Neural progenitor cell (in vitro differentiated cells): ENCODE results near the gene CAMK1D. TPM values are rescaled to one million over a fixed set of nuclear protein-coding genes. Genes with fewer than 3 reads are reported as not detected.

ENCODE experiments used
- DNase-seq: peaks from one replicate; pipeline ENCODE4 v3.0.0-alpha.2; 2016; ENCODE audit warnings: low spot score
- H2AFZ ChIP-seq: fragments of 200-600 bp; sonication (generic); replicated peaks from 2 replicates; pipeline ENCODE4 v1.6.1; 2016; ENCODE audit warnings: antibody characterized with exemption
- H3F3A ChIP-seq: fragments of 200-600 bp; sonication (generic); 2 replicates; pipeline ENCODE4 v1.6.1; 2016; ENCODE audit warnings: antibody characterized with exemption, low read depth
- H3K27ac ChIP-seq: fragments of 200-600 bp; sonication (generic); 2 replicates; pipeline ENCODE4 v1.5.1; 2016; ENCODE audit warnings: mild to moderate bottlenecking
- H3K27me3 ChIP-seq: fragments of 200-600 bp; sonication (generic); 2 replicates; pipeline ENCODE4 v1.6.1; 2016; ENCODE audit warnings: mild to moderate bottlenecking, moderate library complexity
- H3K36me3 ChIP-seq: fragments of 200-600 bp; sonication (generic); 2 replicates; pipeline ENCODE4 v1.5.1; 2016
- H3K4me1 ChIP-seq: fragments of 200-600 bp; sonication (generic); 2 replicates; pipeline ENCODE4 v1.6.1; 2016; ENCODE audit warnings: mixed run types
- H3K4me2 ChIP-seq: fragments of 200-600 bp; sonication (generic); 2 replicates; pipeline ENCODE4 v1.6.1; 2016
- H3K4me3 ChIP-seq: fragments of 200-600 bp; sonication (generic); 2 replicates; pipeline ENCODE4 v1.5.1; 2016
- H3K79me2 ChIP-seq: fragments of 200-600 bp; sonication (generic); 2 replicates; pipeline ENCODE4 v1.6.1; 2016; ENCODE audit warnings: low read depth
- H3K9ac ChIP-seq: fragments of 200-600 bp; sonication (generic); 2 replicates; pipeline ENCODE4 v1.6.1; 2016
- H3K9me3 ChIP-seq: fragments of 200-600 bp; sonication (generic); 2 replicates; pipeline ENCODE4 v1.5.1; 2016; ENCODE audit warnings: low read depth
- H4K20me1 ChIP-seq: fragments of 200-600 bp; sonication (generic); 2 replicates; pipeline ENCODE4 v1.6.1; 2016; ENCODE audit warnings: low read depth
- H3K27ac Mint-ChIP-seq: 3 replicates; pipeline ENCODE4 v1.8.0; 2021; ENCODE audit warnings: mixed read lengths
- H3K27me3 Mint-ChIP-seq: 2 replicates; pipeline ENCODE4 v1.8.0; 2022; ENCODE audit warnings: low read depth, mild to moderate bottlenecking, inconsistent platforms, moderate library complexity, mixed read lengths; ENCODE audit not compliant: insufficient read depth
- H3K36me3 Mint-ChIP-seq: 3 replicates; pipeline ENCODE4 v1.8.0; 2021; ENCODE audit warnings: mixed read lengths
- H3K4me1 Mint-ChIP-seq: 3 replicates; pipeline ENCODE4 v1.8.0; 2021; ENCODE audit warnings: mixed read lengths
- H3K4me3 Mint-ChIP-seq: 3 replicates; pipeline ENCODE4 v1.8.0; 2021; ENCODE audit warnings: mild to moderate bottlenecking, moderate library complexity, mixed read lengths
- H3K9me3 Mint-ChIP-seq: 3 replicates; pipeline ENCODE4 v1.8.0; 2020; ENCODE audit warnings: mixed read lengths
- EZH2 ChIP-seq: fragments of 200-600 bp; sonication (generic); IDR thresholded peaks from 2 replicates; pipeline ENCODE4 v1.6.1; 2017; ENCODE audit warnings: antibody characterized with exemption, mild to moderate bottlenecking, moderate library complexity
- EZH2phosphoT487 ChIP-seq: fragments of 200-600 bp; sonication (generic); IDR thresholded peaks from 2 replicates; pipeline ENCODE4 v1.6.1; 2017; ENCODE audit warnings: antibody characterized with exemption
- total RNA-seq: library from RNA; depleted of rRNA; stranded (reverse); fragments of >200 nt; gene quantifications from 2 replicates; pipeline ENCODE4 v1.2.3, GENCODE V29; 2015; ENCODE audit warnings: low replicate concordance
- TF ChIP-seq, protein P1 (sequence below): fragments of 200-600 bp; sonication (generic); IDR thresholded peaks from 2 replicates; pipeline ENCODE4 v1.5.1; 2017; ENCODE audit warnings: antibody characterized with exemption, mild to moderate bottlenecking

CAMK1D gene
- total RNA-seq, 1 donor from 2014 or later: 7.6 TPM

DNA sequence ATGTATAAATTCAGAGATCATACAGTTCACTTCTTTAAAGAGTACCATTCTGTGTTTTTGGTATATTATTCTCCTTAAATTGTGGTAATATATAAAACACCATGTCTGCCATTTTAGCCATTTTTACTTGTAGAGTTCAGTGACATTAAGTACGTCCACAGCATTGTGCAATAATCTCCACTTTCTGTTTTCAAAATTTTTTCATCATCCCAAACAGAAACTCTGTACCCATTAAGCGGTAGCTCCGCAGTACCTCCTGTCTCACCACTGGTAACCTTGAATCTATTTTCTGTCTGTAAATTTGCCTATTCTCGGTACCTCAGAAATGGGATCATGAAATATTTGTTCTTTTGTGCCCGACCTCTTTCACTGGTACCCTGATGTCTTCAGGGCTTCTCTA, 60.3 kb downstream of the CAMK1D start:
- peaks cover 5% of the 10 kb centered on the region for H3F3A ChIP-seq
- peaks cover 4% of the 10 kb centered on the region for H3K4me1 Mint-ChIP-seq
- TF ChIP-seq EZH2phosphoT487 (no peak), EZH2 (no peak)
- TF ChIP-seq, protein P1, sequence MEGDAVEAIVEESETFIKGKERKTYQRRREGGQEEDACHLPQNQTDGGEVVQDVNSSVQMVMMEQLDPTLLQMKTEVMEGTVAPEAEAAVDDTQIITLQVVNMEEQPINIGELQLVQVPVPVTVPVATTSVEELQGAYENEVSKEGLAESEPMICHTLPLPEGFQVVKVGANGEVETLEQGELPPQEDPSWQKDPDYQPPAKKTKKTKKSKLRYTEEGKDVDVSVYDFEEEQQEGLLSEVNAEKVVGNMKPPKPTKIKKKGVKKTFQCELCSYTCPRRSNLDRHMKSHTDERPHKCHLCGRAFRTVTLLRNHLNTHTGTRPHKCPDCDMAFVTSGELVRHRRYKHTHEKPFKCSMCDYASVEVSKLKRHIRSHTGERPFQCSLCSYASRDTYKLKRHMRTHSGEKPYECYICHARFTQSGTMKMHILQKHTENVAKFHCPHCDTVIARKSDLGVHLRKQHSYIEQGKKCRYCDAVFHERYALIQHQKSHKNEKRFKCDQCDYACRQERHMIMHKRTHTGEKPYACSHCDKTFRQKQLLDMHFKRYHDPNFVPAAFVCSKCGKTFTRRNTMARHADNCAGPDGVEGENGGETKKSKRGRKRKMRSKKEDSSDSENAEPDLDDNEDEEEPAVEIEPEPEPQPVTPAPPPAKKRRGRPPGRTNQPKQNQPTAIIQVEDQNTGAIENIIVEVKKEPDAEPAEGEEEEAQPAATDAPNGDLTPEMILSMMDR: no peak
- H3K4me2 ChIP-seq: no peak overlapping the region
- H3K4me3 Mint-ChIP-seq: no peak overlapping the region
- H3K36me3 ChIP-seq: no peaks in the 10 kb centered on the region
- no peaks in the 10 kb centered on the region for H3K27me3 ChIP-seq
- DNase-seq: no peak
- no peak overlapping the region for H3K27ac ChIP-seq
- no peak overlapping the region for H2AFZ ChIP-seq
- H3K27me3 Mint-ChIP-seq: peaks cover 3% of the 10 kb centered on the region
- no peaks in the 10 kb centered on the region for H4K20me1 ChIP-seq
- H3K36me3 Mint-ChIP-seq: peaks cover 6% of the 10 kb centered on the region
- no peak overlapping the region for H3K27ac Mint-ChIP-seq
- H3K4me1 ChIP-seq: no peaks in the 10 kb centered on the region
- H3K9me3 Mint-ChIP-seq: peaks cover 6% of the 10 kb centered on the region
- H3K9ac ChIP-seq: no peak overlapping the region
- no peaks in the 10 kb centered on the region for H3K9me3 ChIP-seq
- no peak overlapping the region for H3K4me3 ChIP-seq
- no peaks in the 10 kb centered on the region for H3K79me2 ChIP-seq

- Histone ChIP-seq H3K9me3 (no peaks in the 10 kb centered on the region), H3K79me2 (no peaks in the 10 kb centered on the region), H3K4me3 (no peak overlapping the region), H3K9ac (no peak overlapping the region), H3K27ac (no peak overlapping the region), H2AFZ (no peak overlapping the region), H4K20me1 (no peaks in the 10 kb centered on the region), H3K4me1 (no peaks in the 10 kb centered on the region), H3F3A (no peaks in the 10 kb centered on the region), H3K27me3 (no peaks in the 10 kb centered on the region), H3K36me3 (no peaks in the 10 kb centered on the region), H3K4me2 (no peak overlapping the region)
- no peak overlapping the region for H3K4me3 Mint-ChIP-seq
- H3K4me1 Mint-ChIP-seq: no peaks in the 10 kb centered on the region
- no peaks in the 10 kb centered on the region for H3K27me3 Mint-ChIP-seq
- H3K36me3 Mint-ChIP-seq: peaks cover 2% of the 10 kb centered on the region
- TF ChIP-seq EZH2phosphoT487 (no peak), EZH2 (no peak)
- TF ChIP-seq, protein P1: no peak
- no peak overlapping the region for H3K27ac Mint-ChIP-seq
- DNase-seq: no peak
- peaks cover 3% of the 10 kb centered on the region for H3K9me3 Mint-ChIP-seq
Observed at GRCh38 chr10:12412666-12413368, 63.5 kb downstream of the CAMK1D start.

DNA sequence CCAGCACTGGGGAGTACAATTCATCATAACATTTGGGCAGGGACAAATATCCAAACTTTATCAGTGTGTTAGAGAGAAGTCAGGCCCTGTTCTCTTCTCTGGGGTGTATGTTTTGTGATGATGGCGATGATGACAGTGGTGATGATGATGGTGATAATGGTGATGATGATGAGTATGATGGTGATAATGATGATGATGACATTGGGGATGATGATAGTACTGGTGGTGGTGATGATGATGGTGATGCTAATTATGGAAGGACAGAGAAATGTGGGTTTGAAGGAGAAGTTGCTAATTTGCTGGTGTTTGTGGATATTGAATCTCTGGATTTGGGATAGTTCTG, 64.0 kb downstream of the CAMK1D start:
- Mint-ChIP-seq H3K4me1 (no peaks in the 10 kb centered on the region), H3K27me3 (no peaks in the 10 kb centered on the region), H3K4me3 (no peak overlapping the region), H3K36me3 (peaks cover 2% of the 10 kb centered on the region), H3K9me3 (peaks cover 3% of the 10 kb centered on the region), H3K27ac (no peak overlapping the region)
- Histone ChIP-seq H3K9ac (no peak overlapping the region), H3K4me1 (no peaks in the 10 kb centered on the region), H3F3A (no peaks in the 10 kb centered on the region), H3K4me2 (no peak overlapping the region), H3K36me3 (no peaks in the 10 kb centered on the region), H4K20me1 (no peaks in the 10 kb centered on the region), H3K4me3 (no peak overlapping the region), H3K27me3 (no peaks in the 10 kb centered on the region), H2AFZ (no peak overlapping the region), H3K9me3 (no peaks in the 10 kb centered on the region), H3K79me2 (no peaks in the 10 kb centered on the region), H3K27ac (no peak overlapping the region)
- DNase-seq: no peak
- TF ChIP-seq EZH2phosphoT487: no peak
- no peak for TF ChIP-seq EZH2
- TF ChIP-seq, protein P1: no peak
